HT-29 (cell line): ENCODE measurements around the gene ATL1. TPM values are rescaled to one million over a fixed set of nuclear protein-coding genes. Genes with fewer than 3 reads are reported as not detected.
"Not testable (repeated sequence)": the region's sequence is repeated elsewhere in the genome, so short reads cannot be mapped to it uniquely, and the experiment has no call there.

Experiments used
- DNase-seq: peaks from one replicate; pipeline ENCODE4 v3.0.0-alpha.2; 2015; ENCODE audit warnings: low spot score
- total RNA-seq: library from RNA; depleted of rRNA; stranded (reverse); fragments of >200 nt; shearing (Covaris generic); gene quantifications from 2 replicates; pipeline ENCODE4 v1.2.3, GENCODE V29; 2014

The ATL1 gene
- total RNA-seq, 1 experiment from 2014 or later, result 0.28 TPM

DNA sequence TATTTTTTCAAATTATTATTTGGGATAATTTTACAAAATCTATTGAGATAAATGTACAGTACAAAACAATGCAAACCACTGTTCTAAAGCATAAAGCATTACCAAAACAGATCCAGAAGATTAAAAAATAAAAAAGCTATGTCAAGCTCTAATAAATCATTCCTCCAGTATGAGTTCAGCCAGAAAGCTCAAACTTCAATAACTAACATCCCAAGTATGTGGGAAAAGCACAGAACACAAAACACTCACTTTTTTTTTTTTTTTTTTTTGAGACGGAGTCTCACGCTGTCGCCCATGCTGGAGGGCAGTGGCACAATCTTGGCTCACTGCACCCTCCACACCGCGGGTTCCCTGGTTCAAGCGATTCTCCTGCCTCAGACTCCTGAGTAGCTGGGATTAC, 96.8 kb downstream of the ATL1 start:
- DNase-seq, result no peak

DNA sequence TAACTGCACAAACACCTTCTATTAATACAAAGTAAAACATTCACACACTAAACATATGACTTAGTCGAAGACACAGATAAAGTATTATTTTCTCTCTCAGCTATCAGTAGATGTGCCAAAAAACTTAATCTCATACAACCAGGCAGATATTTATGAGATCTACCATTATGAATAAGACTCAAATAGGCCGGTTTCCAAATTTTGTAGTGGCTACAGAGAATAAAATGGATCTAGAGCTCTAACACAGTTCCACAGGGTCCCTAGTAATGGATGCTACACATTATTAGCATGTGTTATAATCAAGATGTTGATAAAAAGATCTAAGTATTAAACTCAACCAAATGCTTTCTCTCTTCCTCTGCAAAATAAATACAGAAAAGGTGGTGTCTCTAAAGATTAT, 97.8 kb downstream of the ATL1 start:
- DNase-seq, result no peak

GRCh38 chr14:50658203-50658602, 98.3 kb downstream of the ATL1 start:
- no peak for DNase-seq

GRCh38 chr14:50659327-50659974, 99.5 kb downstream of the ATL1 start:
- no peak for DNase-seq

DNA sequence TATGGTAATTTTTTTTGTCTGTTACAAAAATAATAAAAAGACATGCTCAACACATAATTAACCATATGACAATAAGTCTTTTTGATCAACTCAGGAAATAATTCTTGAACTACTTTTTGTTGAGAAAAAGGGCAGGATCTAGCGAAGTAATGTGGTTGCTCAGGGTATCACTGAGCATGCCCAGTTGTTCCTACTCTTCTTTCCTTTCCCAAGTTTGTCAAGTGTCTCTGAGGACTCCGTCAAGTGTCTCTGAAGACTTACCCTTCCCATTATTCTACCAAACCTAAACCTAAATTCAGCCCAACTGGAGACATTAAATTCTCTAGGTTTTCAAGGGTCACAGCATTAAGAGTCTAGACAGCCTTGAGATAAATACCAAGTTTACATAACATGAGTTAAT, 104.6 kb downstream of the ATL1 start:
- not testable (repeated sequence) for DNase-seq

GRCh38 chr14:50665300-50665699, 105.4 kb downstream of the ATL1 start:
- DNase-seq, result not testable (repeated sequence)

DNA sequence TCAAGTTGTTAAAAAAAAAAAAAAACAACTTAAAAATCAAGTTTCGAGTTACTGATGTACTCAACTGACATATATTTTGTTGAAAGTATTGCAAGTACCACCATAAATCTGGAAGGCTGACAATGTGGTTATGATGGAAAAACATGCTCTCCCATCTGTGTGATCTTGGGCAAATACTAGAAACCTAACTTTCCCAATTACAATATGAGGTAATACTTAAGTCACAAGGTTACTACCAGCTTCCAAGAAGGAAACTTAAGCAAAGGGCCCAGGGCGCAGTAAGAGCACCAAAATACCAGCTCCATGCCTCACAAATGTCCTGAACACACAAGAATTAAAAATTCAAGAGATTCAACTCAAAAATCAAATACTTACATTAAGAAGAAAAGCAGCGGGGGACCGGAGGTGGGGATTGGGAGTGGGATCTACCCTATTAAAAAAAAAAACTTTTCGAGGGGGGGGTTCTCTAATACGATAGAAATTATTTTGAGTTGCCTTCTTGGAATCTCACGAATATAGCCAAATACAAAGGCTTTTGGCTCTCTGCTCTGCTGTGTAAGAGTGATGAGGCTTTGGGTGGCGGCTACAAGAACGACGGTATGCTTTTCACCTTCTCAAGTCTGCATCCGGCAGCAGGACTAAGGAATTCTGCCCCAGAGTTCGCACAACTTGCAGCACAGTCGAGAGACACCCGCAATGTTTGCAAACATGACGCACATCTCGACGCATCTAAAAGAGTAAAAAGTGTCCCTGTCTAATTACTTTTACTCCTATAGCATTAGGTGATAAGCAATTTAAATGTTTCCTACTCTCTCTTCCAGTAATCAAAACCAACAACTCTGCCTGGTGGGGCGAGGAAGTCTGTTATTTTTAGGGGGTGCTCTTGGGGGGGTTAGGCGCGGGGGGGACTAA, 107.1 kb downstream of the ATL1 start:
- peak; percentile 55 for DNase-seq

- peak; percentile 45 for DNase-seq
Observed at GRCh38 chr14:50667684-50667995, 107.7 kb downstream of the ATL1 start.

GRCh38 chr14:50667996-50668825, 108.3 kb downstream of the ATL1 start, which contains the start of gene SAV1:
SAV1 (minus strand) TSS chr14:50668306; CDS start chr14:50667967, 339 bp downstream.
- DNase-seq, result peak; percentile 78

- no peak for DNase-seq
Observed at GRCh38 chr14:50668826-50669143, 108.8 kb downstream of the ATL1 start.

DNA sequence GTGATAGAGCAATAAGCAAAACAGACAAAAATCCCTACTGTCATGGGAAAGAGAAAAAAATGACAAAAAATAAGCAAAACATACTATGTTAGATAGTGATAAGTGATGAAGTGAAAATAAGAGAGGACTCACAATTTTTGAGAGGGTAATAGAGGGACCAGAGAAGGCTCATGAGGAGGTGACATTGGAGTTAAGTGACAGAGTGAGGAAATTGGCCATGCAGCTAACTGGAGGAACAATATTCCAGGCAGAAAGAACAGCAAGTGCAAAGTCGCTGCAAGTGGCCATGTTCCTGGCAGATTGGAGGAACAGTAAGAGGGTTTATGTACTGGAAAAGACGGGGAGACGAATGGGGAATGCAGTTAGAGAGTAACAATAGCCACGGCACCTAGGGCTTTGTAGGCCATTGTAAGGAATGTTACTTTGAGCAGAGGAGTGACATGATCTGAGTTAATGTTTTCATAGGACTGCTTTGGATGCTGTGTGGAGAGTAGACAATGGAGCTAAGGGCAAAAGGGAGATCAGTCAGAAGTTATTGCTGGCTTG, 109.6 kb downstream of the ATL1 start:
- DNase-seq, result no peak

DNA sequence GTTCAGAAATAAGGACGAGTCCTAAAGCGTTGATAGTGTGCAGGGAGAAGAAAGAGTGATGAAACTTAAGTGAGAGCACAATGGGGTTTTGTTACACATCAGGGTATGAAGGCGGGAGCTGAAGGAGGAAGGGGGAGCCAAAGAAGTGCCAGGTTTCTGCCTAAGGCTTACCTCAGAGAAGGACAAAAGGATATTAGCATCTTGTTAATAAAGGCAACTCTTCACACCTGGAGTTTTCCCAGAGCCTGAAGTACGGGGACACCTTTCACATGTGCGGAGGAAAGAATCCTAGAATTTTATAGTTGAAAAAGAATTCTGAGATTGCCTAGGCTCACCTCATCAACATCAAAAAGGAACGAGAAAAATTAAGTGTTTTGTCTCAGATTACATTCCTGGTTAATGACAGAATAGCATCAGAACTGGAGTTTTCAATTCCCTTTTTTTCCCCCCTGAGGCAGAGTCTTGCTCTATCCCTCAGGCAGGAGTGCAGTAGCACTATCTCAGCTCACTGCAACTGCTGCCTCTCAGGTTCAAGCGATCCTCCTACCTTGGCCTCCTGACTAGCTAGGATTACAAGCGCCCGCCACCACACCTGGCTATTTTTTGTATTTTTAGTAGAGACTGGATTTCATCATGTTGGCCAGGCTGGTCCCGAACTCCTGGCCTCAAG, 110.4 kb downstream of the ATL1 start:
- DNase-seq, result no peak

DNA sequence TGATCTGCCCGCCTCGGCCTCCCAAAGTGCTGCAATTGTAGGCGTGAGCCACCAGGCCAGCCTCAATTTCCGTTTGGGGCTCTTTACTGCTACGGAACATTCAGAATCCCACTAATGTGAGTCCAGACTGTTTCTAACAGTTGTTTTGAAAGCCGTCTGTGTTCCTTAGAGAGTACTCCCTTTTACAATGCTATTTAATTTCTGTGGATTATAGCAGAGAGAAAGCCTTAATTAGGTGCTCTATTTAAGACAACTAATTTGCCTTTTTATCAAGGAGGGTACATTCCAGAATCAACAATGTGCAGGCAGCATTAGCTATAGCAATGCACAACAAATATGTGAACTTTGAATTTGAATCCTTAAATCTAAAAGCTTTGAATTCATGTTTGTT, 110.9 kb downstream of the ATL1 start:
- no peak for DNase-seq

GRCh38 chr14:50675597-50675996, 115.7 kb downstream of the ATL1 start:
- DNase-seq, result no peak

DNA sequence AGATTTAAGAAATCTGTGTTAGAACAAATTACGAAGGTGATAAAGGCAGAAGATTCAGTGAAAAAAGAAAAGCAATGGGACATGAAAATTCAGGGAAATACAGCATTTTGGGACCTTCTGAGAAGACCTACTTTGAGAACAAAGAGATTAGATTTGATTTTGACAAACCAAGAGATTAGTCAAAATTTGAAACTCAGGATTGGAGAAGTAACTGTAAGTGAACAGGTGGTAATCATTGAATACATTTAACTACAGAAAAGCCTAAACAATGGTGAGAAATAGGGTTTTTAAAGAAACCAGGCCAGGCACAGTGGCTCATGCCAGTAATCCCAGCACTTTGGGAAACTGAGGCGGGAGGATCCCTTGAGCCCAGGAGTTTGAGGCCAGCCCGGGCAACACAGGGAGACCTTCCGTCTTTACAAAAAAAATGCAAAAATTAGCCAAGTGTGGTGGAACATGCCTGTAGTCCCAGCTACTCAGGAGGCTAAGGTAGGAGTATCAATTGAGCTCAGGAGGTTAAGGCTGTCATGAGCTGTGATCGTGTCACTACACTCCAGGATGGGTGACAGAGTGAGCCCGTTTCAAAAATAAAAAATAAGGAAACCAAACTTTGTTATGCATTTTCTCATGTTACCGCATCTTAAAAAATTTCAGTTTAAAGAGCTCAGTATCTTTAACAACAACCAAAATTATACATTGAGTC, 117.0 kb downstream of the ATL1 start:
- DNase-seq, result no peak

- peak; percentile 67 for DNase-seq
Observed at GRCh38 chr14:50677527-50678063, 117.7 kb downstream of the ATL1 start.

- no peak for DNase-seq
Observed at GRCh38 chr14:50678163-50678562, 118.2 kb downstream of the ATL1 start.

- no peak for DNase-seq
Observed at GRCh38 chr14:50679674-50680073, 119.7 kb downstream of the ATL1 start.
